C4-2B (cell line): ENCODE results near the gene RC3H1.
"Not testable (repeated sequence)": the region's sequence is repeated elsewhere in the genome, so short reads cannot be mapped to it uniquely, and the experiment has no call there.

Experiments used
- H3K27ac ChIP-seq: fragments of 450-650 bp; 2 replicates; pipeline ENCODE4 v1.5.1; 2017
- CTCF ChIP-seq: fragments of 450-650 bp; conservative IDR thresholded peaks from 2 replicates; pipeline ENCODE4 v1.5.1; 2017; ENCODE audit warnings: mild to moderate bottlenecking
- ZFX ChIP-seq: fragments of 450-650 bp; IDR thresholded peaks from 2 replicates; pipeline ENCODE4 v1.6.1; 2017

RC3H1 gene

GRCh38 chr1:174051956-174052355 is 29.8 kb upstream of the RC3H1 start:
- H3K27ac ChIP-seq, result no peak overlapping the region
- TF ChIP-seq ZFX (no peak), CTCF (no peak)

GRCh38 chr1:174049514-174049913 is 27.4 kb upstream of the RC3H1 start:
- no peak overlapping the region for H3K27ac ChIP-seq
- TF ChIP-seq CTCF, result no peak
- TF ChIP-seq ZFX, result no peak

GRCh38 chr1:174044418-174045222 is 22.5 kb upstream of the RC3H1 start:
- H3K27ac ChIP-seq, result no peak overlapping the region
- TF ChIP-seq ZFX, result no peak
- no peak for TF ChIP-seq CTCF

GRCh38 chr1:174042509-174042908 is 20.4 kb upstream of the RC3H1 start:
- H3K27ac ChIP-seq, result not testable (repeated sequence)

- TF ChIP-seq ZFX (no peak), CTCF (no peak)
- H3K27ac ChIP-seq, result no peak overlapping the region
Measured at GRCh38 chr1:174041369-174041768, 19.2 kb upstream of the RC3H1 start.

GRCh38 chr1:174040387-174040786 is 18.2 kb upstream of the RC3H1 start:
- TF ChIP-seq CTCF, result no peak
- no peak for TF ChIP-seq ZFX
- H3K27ac ChIP-seq, result no peak overlapping the region

- H3K27ac ChIP-seq, result no peak overlapping the region
- TF ChIP-seq CTCF (no peak), ZFX (no peak)
Measured at GRCh38 chr1:174039027-174039426, 16.9 kb upstream of the RC3H1 start.

- no peak overlapping the region for H3K27ac ChIP-seq
- no peak for TF ChIP-seq ZFX
Measured at GRCh38 chr1:174036798-174037197, 14.6 kb upstream of the RC3H1 start.
